HepG2 (cell line): ENCODE measurements around the gene SEPTIN12. TPM values are rescaled to one million over a fixed set of nuclear protein-coding genes. Genes with fewer than 3 reads are reported as not detected.

Experiments used
- GFI1 ChIP-seq: sonication (generic); formaldehyde crosslinking; IDR thresholded peaks from 2 replicates; pipeline ENCODE4 v1.5.0; 2020; ENCODE audit warnings: missing genetic modification reagents, mild to moderate bottlenecking, borderline replicate concordance
- HDAC1 ChIP-seq: sonication (generic); formaldehyde crosslinking; IDR thresholded peaks from 2 replicates; pipeline ENCODE4 v1.5.1; 2020; ENCODE audit warnings: mild to moderate bottlenecking, missing genetic modification reagents
- HIC2 ChIP-seq: sonication (generic); formaldehyde crosslinking; IDR thresholded peaks from 2 replicates; pipeline ENCODE4 v1.9.0; 2022; ENCODE audit warnings: low read depth, missing genetic modification reagents
- HMG20B ChIP-seq: conservative IDR thresholded peaks from 2 replicates; pipeline ENCODE4 v1.6.1; 2016; ENCODE audit warnings: missing genetic modification reagents, missing compliant biosample characterization
- KDM5A ChIP-seq: fragments of 200-600 bp; sonication (generic); IDR thresholded peaks from 2 replicates; pipeline ENCODE4 v1.7.0; 2018; ENCODE audit warnings: antibody characterized with exemption, mild to moderate bottlenecking, low read length, borderline replicate concordance
- LBX2 ChIP-seq: sonication (generic); formaldehyde crosslinking; IDR thresholded peaks from 2 replicates; pipeline ENCODE4 v1.5.0; 2020; ENCODE audit warnings: missing genetic modification reagents, mild to moderate bottlenecking, borderline replicate concordance
- LCORL ChIP-seq, 2 experiments: fragments of 450-650 bp in 1 of 2; sonication (generic) in 1 of 2; formaldehyde crosslinking in 1 of 2; IDR thresholded peaks; 2 replicates each; pipeline versions ENCODE4 v1.5.0 to v1.6.1; 2017 to 2020; ENCODE audit warnings: antibody characterized with exemption in 1 of 2, missing genetic modification reagents in 1 of 2
- MAZ ChIP-seq, 2 experiments: sonication (generic) in 1 of 2; formaldehyde crosslinking in 1 of 2; IDR thresholded peaks; 2 replicates each; pipeline versions ENCODE4 v1.5.0 to v1.6.1; 2012 to 2020; ENCODE audit warnings: low read depth in 2 of 2, mild to moderate bottlenecking in 2 of 2, borderline replicate concordance in 1 of 2, improper control_type of control experiment in 1 of 2, low read length in 1 of 2, missing genetic modification reagents in 1 of 2, moderate library complexity in 1 of 2
- MTERF4 ChIP-seq: sonication (generic); formaldehyde crosslinking; IDR thresholded peaks from 2 replicates; pipeline ENCODE4 v1.8.0; 2023; ENCODE audit warnings: mild to moderate bottlenecking, missing genetic modification reagents
- MYC ChIP-seq: sonication (generic); formaldehyde crosslinking; IDR thresholded peaks from 2 replicates; pipeline ENCODE4 v1.9.0; 2021; ENCODE audit warnings: missing genetic modification reagents, borderline replicate concordance
- ZBTB10 ChIP-seq: sonication (generic); formaldehyde crosslinking; IDR thresholded peaks from 2 replicates; pipeline ENCODE4 v1.4.0; 2020; ENCODE audit warnings: missing genetic modification reagents, borderline replicate concordance
- ZFP91 ChIP-seq: sonication (generic); formaldehyde crosslinking; IDR thresholded peaks from 2 replicates; pipeline ENCODE4 v1.9.0; 2022; ENCODE audit warnings: missing genetic modification reagents, mild to moderate bottlenecking, borderline replicate concordance
- ZKSCAN5 ChIP-seq: sonication (generic); formaldehyde crosslinking; IDR thresholded peaks from 2 replicates; pipeline ENCODE4 v1.5.1; 2020; ENCODE audit warnings: mild to moderate bottlenecking, missing genetic modification reagents
- ZNF138 ChIP-seq: sonication (generic); formaldehyde crosslinking; IDR thresholded peaks from 2 replicates; pipeline ENCODE4 v1.5.0; 2020; ENCODE audit warnings: mild to moderate bottlenecking, low read depth, missing genetic modification reagents
- ZNF333 ChIP-seq: sonication (generic); formaldehyde crosslinking; IDR thresholded peaks from 2 replicates; pipeline ENCODE4 v1.4.0; 2020; ENCODE audit warnings: mild to moderate bottlenecking, missing genetic modification reagents, borderline replicate concordance
- ZNF44 ChIP-seq: sonication (generic); formaldehyde crosslinking; IDR thresholded peaks from 2 replicates; pipeline ENCODE4 v1.5.1; 2020; ENCODE audit warnings: mild to moderate bottlenecking, missing genetic modification reagents
- ZNF768 ChIP-seq: sonication (generic); formaldehyde crosslinking; IDR thresholded peaks from 2 replicates; pipeline ENCODE4 v1.4.0; 2020; ENCODE audit warnings: missing genetic modification reagents
- ZSCAN21 ChIP-seq: sonication (generic); formaldehyde crosslinking; IDR thresholded peaks from 2 replicates; pipeline ENCODE4 v1.8.0; 2022; ENCODE audit warnings: mild to moderate bottlenecking, missing genetic modification reagents, moderate library complexity, borderline replicate concordance
- polyA plus RNA-seq, 8 experiments: library from polyadenylated mRNA; depleted of rRNA in 3 of 8; stranded (reverse) in 7 of 8; unstranded in 1 of 8; fragments of >200 nt; fragmentation: Illumina TruSeq in 4 of 8; extraction: Trizol in 4 of 8; gene quantifications; 2 replicates each; pipeline versions ENCODE4 v1.2.1 to v1.2.3, GENCODE V29; 2011 to 2016; ENCODE audit warnings: low read depth in 4 of 8, missing spikeins in 1 of 8, mixed read lengths in 1 of 8; ENCODE audit not compliant: insufficient read depth in 1 of 8
- total RNA-seq, 5 experiments: library from RNA; depleted of rRNA; stranded (reverse); fragments of >200 nt; fragmentation: Illumina TruSeq; extraction: Trizol; gene quantifications; 2 replicates each; pipeline ENCODE4 v1.2.3, GENCODE V29; 2016; ENCODE audit warnings: low read depth in 1 of 5

Gene SEPTIN12
- total and polyA plus RNA-seq, 2 of the 13 experiments (the other 11 are each of a cell fraction or from before 2014, with no cell fraction given) = 0.22 TPM; not detected in 1

GRCh38 chr16:4787627-4788482, at the start of gene SEPTIN12 (continued):
- TF ChIP-seq HIC2 (CRISPR knock-in tag) (no peak), ZKSCAN5 (0 out of 2 replicates have a peak, but pooled peaks have one; percentile 31), MAZ (IDR thresholded peaks at IDR 0.05; ENCODE audit: borderline replicate concordance, low read depth, low read length) (no peak), MAZ (CRISPR knock-in tag; IDR thresholded peaks at IDR 0.05; ENCODE audit: low read depth) (0 out of 2 replicates have a peak, but pooled peaks have one; percentile 13), ZNF138 (CRISPR knock-in tag) (no peak), MYC (CRISPR knock-in tag) (peak; percentile 21; the same call in 1 of the 2 replicates), LCORL (IDR thresholded peaks at IDR 0.05) (no peak), LCORL (CRISPR knock-in tag; IDR thresholded peaks at IDR 0.05) (0 out of 2 replicates have a peak, but pooled peaks have one; percentile 11), ZSCAN21 (CRISPR knock-in tag) (0 out of 2 replicates have a peak, but pooled peaks have one; percentile 30), MTERF4 (0 out of 2 replicates have a peak, but pooled peaks have one; percentile 37), ZNF44 (no peak), LBX2 (no peak), HMG20B (CRISPR knock-in tag) (no peak), ZFP91 (CRISPR knock-in tag) (peak; percentile 22; the same call in 1 of the 2 replicates), ZNF333 (CRISPR knock-in tag) (peak; percentile 48; the same call in 1 of the 2 replicates), ZBTB10 (0 out of 2 replicates have a peak, but pooled peaks have one; percentile 31), ZNF768 (CRISPR knock-in tag) (peak; percentile 21; the same call in 1 of the 2 replicates), HDAC1 (CRISPR knock-in tag) (0 out of 2 replicates have a peak, but pooled peaks have one; percentile 33), GFI1 (CRISPR knock-in tag) (no peak), KDM5A (no peak)
